ENCODE results near the gene MED17. TPM values are rescaled to one million over a fixed set of nuclear protein-coding genes. Genes with fewer than 3 reads are reported as not detected.
A peak's percentile ranks its signal among the peaks of the same experiment; 100 is the strongest.

The MED17 gene
- total and polyA plus RNA-seq, 10 of the 15 experiments (the other 5 are each of a cell fraction or from before 2014, with no cell fraction given), result 7.3 to 38.7 (median 28.3) TPM

GRCh38 chr11:93817426-93818348, 33.6 kb downstream of the MED17 start:
- H3K4me2 ChIP-seq (ENCODE audit: control insufficient read depth, insufficient read depth), result no peak overlapping the region
- no peak overlapping the region for H3K9ac ChIP-seq (ENCODE audit: control insufficient read depth, insufficient read depth, low read length)
- peaks cover 2 to 8% of the 10 kb centered on the region in 2 experiments; a peak in 2 of 4 replicates for H3K36me3 ChIP-seq (ENCODE audit: control insufficient read depth in 2 of 2, insufficient read depth in 2 of 2, low read length in 1 of 2)
- no peak for ATAC-seq
- no TSS peak for BruUV-seq (replicated peaks)
- no peak overlapping the region for H3K4me3 ChIP-seq
- no peak overlapping the region for H2AFZ ChIP-seq (ENCODE audit: control insufficient read depth, low read depth, low read length)
- no peak overlapping the region for H3K27ac ChIP-seq (ENCODE audit: control insufficient read depth, insufficient read depth)
- no peak for FAIRE-seq
- ChIA-PET SMC1A (ENCODE audit: uncharacterized antibody, unreplicated experiment) (interaction anchor here (1.0 to 1.1 kb wide), 2 partner anchors 42 to 87 kb away, joined by 3 read pairs; no protein-coding TSS in a partner anchor), POLR2A (no interaction called here), RAD21 (ENCODE audit: unreplicated experiment) (no interaction called here), CTCF (interaction anchor here (0.6 kb wide), 1 partner anchor 1143 kb away, joined by 3 read pairs; no protein-coding TSS in a partner anchor)
- 76% methylated on average over 4 of the region's 4 CpGs for WGBS (ENCODE audit: insufficient coverage, insufficient replicate concordance, low lambda C conversion rate, missing lambda C conversion rate)
- H4K20me1 ChIP-seq (ENCODE audit: control insufficient read depth, insufficient read depth), result no peaks in the 10 kb centered on the region
- no peaks in the 10 kb centered on the region for H3K4me1 ChIP-seq (ENCODE audit: control insufficient read depth, insufficient read depth, low read length)
- in situ Hi-C loops (cut with MboI), result no loop called here
- H3K9me3 ChIP-seq (replicated peaks; ENCODE audit: control insufficient read depth, insufficient read depth, low read length), result no peaks in the 10 kb centered on the region
- DNase-seq (ENCODE audit: low read depth, low spot score), result no peak
- no peaks in the 10 kb centered on the region for H3K79me2 ChIP-seq (ENCODE audit: control insufficient read depth, insufficient read depth, low read length)
- TF ChIP-seq FOXK2 (IDR thresholded peaks at IDR 0.05) (no peak), BHLHE40 (IDR thresholded peaks at IDR 0.05; ENCODE audit: borderline replicate concordance in 1 of 2, low read depth in 2 of 2, low read length in 1 of 2) (0 out of 4 replicates have a peak, but pooled peaks of 1 of the 2 experiments have one; percentile 6), RAD21 (IDR thresholded peaks at IDR 0.05; ENCODE audit: insufficient read depth, low read depth, low read length) (no peak)
- no peaks in the 10 kb centered on the region for H3K27me3 ChIP-seq (replicated peaks in 1 of 2; ENCODE audit: control insufficient read depth in 2 of 2, insufficient read depth in 2 of 2, low read length in 1 of 2)
- intact Hi-C loops (cut with micrococcal nuclease; ENCODE audit: unreplicated experiment), result no loop called here

DNA sequence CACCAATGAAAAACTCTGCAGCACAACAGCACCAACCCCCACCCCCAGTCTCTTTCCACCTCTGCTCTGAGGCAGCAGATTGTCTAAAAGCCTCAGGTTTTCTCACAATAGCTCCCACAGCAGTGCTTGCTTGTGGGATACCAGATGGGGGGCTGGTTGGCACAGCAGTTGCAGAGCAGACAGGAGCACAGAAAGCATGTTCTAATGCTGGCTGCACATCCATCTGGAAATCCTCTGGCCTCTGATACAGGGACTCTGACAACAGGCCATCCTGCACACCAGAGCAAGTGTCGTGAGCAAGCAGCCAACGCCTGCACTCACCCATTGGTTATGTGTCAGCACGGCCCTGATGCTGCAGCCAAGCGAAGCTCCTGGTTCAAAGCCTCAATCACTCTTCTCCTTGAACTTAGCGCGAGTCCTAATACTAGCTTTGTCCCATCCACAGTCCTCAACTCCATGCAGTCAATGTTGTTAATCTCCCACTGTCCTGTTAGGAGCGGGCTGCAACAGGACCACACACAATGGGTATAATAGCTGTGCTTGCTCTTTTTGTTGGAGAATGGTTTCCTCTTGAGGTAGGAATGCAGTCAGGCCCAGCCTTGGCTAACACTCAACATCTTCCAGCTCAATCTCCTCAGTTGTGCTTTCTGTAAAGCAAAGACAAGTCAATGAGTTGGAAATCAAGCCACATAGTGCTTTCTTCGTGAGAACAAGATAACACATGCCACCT, 36.0 kb downstream of the MED17 start:
- in situ Hi-C loops (cut with MboI) (no loop called here), intact Hi-C loops (cut with micrococcal nuclease; ENCODE audit: unreplicated experiment) (no loop called here)
- no peaks in the 10 kb centered on the region for H3K9me3 ChIP-seq (replicated peaks; ENCODE audit: control insufficient read depth, insufficient read depth, low read length)
- H2AFZ ChIP-seq (ENCODE audit: control insufficient read depth, low read depth, low read length), result no peak overlapping the region
- no peaks in the 10 kb centered on the region for H3K79me2 ChIP-seq (ENCODE audit: control insufficient read depth, insufficient read depth, low read length)
- no peaks in the 10 kb centered on the region for H4K20me1 ChIP-seq (ENCODE audit: control insufficient read depth, insufficient read depth)
- no TSS peak for BruUV-seq (replicated peaks)
- H3K4me2 ChIP-seq (ENCODE audit: control insufficient read depth, insufficient read depth), result no peak overlapping the region
- ATAC-seq (no peak), FAIRE-seq (no peak), DNase-seq (ENCODE audit: low read depth, low spot score) (no peak)
- RAD21 ChIA-PET (ENCODE audit: unreplicated experiment), result no interaction called here
- no peaks in the 10 kb centered on the region for H3K27me3 ChIP-seq (replicated peaks in 1 of 2; ENCODE audit: control insufficient read depth in 2 of 2, insufficient read depth in 2 of 2, low read length in 1 of 2)
- SMC1A ChIA-PET (ENCODE audit: uncharacterized antibody, unreplicated experiment), result no interaction called here
- H3K4me1 ChIP-seq (ENCODE audit: control insufficient read depth, insufficient read depth, low read length), result no peaks in the 10 kb centered on the region
- H3K27ac ChIP-seq (ENCODE audit: control insufficient read depth, insufficient read depth), result no peak overlapping the region
- H3K36me3 ChIP-seq (ENCODE audit: control insufficient read depth in 2 of 2, insufficient read depth in 2 of 2, low read length in 1 of 2), result 0 out of 4 replicates have a peak, but pooled peaks cover 0 to 3% of the 10 kb centered on the region in 2 experiments
- POLR2A ChIA-PET, result no interaction called here
- CTCF ChIA-PET, result no interaction called here
- H3K9ac ChIP-seq (ENCODE audit: control insufficient read depth, insufficient read depth, low read length), result no peak overlapping the region
- H3K4me3 ChIP-seq, result no peak overlapping the region
- 69% methylated on average over 8 of the region's 8 CpGs for WGBS (ENCODE audit: insufficient coverage, insufficient replicate concordance, low lambda C conversion rate, missing lambda C conversion rate)
- TF ChIP-seq HSF1 (IDR thresholded peaks at IDR 0.05; ENCODE audit: low read depth, low read length), result no peak
- TF ChIP-seq NBN (IDR thresholded peaks at IDR 0.05), result no peak
- TF ChIP-seq RAD51 (IDR thresholded peaks at IDR 0.05), result no peak
- TF ChIP-seq, protein P1, sequence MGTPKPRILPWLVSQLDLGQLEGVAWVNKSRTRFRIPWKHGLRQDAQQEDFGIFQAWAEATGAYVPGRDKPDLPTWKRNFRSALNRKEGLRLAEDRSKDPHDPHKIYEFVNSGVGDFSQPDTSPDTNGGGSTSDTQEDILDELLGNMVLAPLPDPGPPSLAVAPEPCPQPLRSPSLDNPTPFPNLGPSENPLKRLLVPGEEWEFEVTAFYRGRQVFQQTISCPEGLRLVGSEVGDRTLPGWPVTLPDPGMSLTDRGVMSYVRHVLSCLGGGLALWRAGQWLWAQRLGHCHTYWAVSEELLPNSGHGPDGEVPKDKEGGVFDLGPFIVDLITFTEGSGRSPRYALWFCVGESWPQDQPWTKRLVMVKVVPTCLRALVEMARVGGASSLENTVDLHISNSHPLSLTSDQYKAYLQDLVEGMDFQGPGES (IDR thresholded peaks at IDR 0.05), result no peak

Data from GM12878 (cell line).